ENCODE data around the gene CATSPERD. TPM values are rescaled to one million over a fixed set of nuclear protein-coding genes. Genes with fewer than 3 reads are reported as not detected.
A peak's percentile ranks its signal among the peaks of the same experiment; 100 is the strongest.

The CATSPERD gene
- total RNA-seq, 1 experiment from 2014 or later = not detected

DNA sequence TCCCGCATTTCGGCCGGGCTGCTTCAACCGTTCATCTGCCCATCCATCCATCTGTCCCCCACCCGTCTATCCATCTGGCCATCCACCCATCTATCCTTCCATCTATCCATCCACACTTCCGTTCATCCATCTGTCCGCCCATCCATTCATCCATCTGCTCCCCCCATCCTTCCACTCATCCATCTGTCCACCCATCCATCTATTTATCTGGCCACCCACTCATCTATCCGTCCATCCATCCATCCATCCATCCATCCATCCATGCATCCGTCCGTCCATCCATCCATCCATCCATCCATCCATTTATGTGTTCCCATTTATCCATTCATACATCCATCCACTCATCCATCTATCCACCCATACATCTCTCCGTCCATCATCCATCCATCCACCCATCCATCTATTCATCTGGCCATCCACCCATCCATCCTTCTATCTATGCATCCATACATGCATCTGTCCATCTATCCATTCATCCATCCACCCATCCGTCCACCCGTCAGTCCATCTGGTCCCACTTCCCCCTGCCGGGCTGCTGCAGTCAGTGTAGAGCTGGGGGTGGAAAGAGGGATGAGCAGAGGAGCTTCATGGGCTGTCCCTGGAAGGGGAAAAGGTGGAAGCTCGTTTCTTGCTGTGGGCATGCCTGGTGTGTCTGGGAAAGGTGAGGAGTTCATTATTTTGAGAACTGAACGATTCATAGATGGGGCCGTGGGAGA, 38.9 kb upstream of the CATSPERD start:
- H3F3A ChIP-seq (ENCODE audit: low read length, unreplicated experiment) = no peaks in the 10 kb centered on the region
- no peaks in the 10 kb centered on the region for H3K9me2 ChIP-seq (replicated peaks; ENCODE audit: low read length)
- no peaks in the 10 kb centered on the region for H3K27me3 ChIP-seq (ENCODE audit: low read length)
- H2AFZ ChIP-seq (ENCODE audit: low read length) = peak overlapping the region; percentile 83; the same call in 1 of the 2 replicates
- H3K79me2 ChIP-seq (ENCODE audit: low read length) = peaks cover 13% of the 10 kb centered on the region
- BruUV-seq (replicated peaks) = TSS peak; percentile 69
- DNase-seq (no peak), ATAC-seq (no peak)
- ChIA-PET CTCF (no interaction called here), POLR2A (ENCODE audit: unreplicated experiment) (no interaction called here)
- peaks cover 8% of the 10 kb centered on the region; the same call in 1 of the 2 replicates for H3K4me1 ChIP-seq (ENCODE audit: insufficient read depth, low read length)
- peak overlapping the region; percentile 79 for H3K4me3 ChIP-seq (ENCODE audit: low read length)
- no peaks in the 10 kb centered on the region for H4K20me1 ChIP-seq (ENCODE audit: low read length)
- H3K36me3 ChIP-seq (ENCODE audit: low read depth, low read length) = no peaks in the 10 kb centered on the region
- no peaks in the 10 kb centered on the region for H3K9me3 ChIP-seq (ENCODE audit: low read length)
- TF ChIP-seq, protein P1, sequence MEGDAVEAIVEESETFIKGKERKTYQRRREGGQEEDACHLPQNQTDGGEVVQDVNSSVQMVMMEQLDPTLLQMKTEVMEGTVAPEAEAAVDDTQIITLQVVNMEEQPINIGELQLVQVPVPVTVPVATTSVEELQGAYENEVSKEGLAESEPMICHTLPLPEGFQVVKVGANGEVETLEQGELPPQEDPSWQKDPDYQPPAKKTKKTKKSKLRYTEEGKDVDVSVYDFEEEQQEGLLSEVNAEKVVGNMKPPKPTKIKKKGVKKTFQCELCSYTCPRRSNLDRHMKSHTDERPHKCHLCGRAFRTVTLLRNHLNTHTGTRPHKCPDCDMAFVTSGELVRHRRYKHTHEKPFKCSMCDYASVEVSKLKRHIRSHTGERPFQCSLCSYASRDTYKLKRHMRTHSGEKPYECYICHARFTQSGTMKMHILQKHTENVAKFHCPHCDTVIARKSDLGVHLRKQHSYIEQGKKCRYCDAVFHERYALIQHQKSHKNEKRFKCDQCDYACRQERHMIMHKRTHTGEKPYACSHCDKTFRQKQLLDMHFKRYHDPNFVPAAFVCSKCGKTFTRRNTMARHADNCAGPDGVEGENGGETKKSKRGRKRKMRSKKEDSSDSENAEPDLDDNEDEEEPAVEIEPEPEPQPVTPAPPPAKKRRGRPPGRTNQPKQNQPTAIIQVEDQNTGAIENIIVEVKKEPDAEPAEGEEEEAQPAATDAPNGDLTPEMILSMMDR (conservative IDR thresholded peaks at IDR 0.05; ENCODE audit: low read depth, low read length) = no peak
- no peak for TF ChIP-seq EZH2 (IDR thresholded peaks at IDR 0.05; ENCODE audit: low read length, unreplicated experiment)
- TF ChIP-seq EZH2phosphoT487 (IDR thresholded peaks at IDR 0.05; ENCODE audit: borderline replicate concordance, low read length) = no peak
- H3K27ac ChIP-seq (ENCODE audit: low read length) = no peak overlapping the region
- peak overlapping the region; percentile 92 for H3K4me2 ChIP-seq (ENCODE audit: low read length)
- H3K9ac ChIP-seq (ENCODE audit: low read length) = no peak overlapping the region
- intact Hi-C loops (cut with micrococcal nuclease) = loop anchor here (10.0 kb wide), 2 partner anchors 113 to 1853 kb away; partner anchors contain the start of genes DUS3L and PNPLA6

DNA sequence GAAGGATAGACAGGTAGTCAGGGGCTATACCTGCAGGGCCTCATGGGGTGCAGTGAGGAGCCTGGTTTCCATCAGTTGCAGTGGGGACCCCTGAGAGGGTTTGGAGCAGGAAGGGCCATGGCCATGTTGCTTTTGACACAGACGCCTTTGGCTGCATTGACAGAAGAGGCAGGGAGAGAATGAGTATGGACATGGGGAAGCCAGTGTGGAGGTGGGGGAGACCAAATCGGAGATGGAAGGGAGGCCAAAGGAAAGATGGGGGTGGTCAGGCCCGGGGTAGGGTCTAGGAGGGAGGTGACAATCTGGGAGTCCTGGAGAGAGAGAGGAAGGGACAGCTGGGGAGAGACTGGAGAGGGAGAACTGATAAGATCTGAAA, 38.3 kb upstream of the CATSPERD start:
- no peak for ATAC-seq
- no peak overlapping the region for H3K4me2 ChIP-seq (ENCODE audit: low read length)

More for the DNA sequence above, 38.3 kb upstream of the CATSPERD start:
- CTCF ChIA-PET = interaction anchor here (0.6 kb wide), 1 partner anchor 60 kb away, joined by 3 read pairs; the partner anchor contains the start of gene SAFB2
- no peak overlapping the region for H3K4me3 ChIP-seq (ENCODE audit: low read length)
- intact Hi-C loops (cut with micrococcal nuclease) = loop anchor here (10.0 kb wide), 2 partner anchors 113 to 1853 kb away; partner anchors contain the start of genes DUS3L and PNPLA6
- no peak overlapping the region for H2AFZ ChIP-seq (ENCODE audit: low read length)
- no peak for TF ChIP-seq EZH2phosphoT487 (IDR thresholded peaks at IDR 0.05; ENCODE audit: borderline replicate concordance, low read length)
- TF ChIP-seq EZH2 (IDR thresholded peaks at IDR 0.05; ENCODE audit: low read length, unreplicated experiment) = no peak
- TF ChIP-seq, protein P1 (conservative IDR thresholded peaks at IDR 0.05; ENCODE audit: low read depth, low read length) = no peak
- BruUV-seq (replicated peaks) = no TSS peak
- H3K9me2 ChIP-seq (replicated peaks; ENCODE audit: low read length) = no peaks in the 10 kb centered on the region
- H3K9ac ChIP-seq (ENCODE audit: low read length) = no peak overlapping the region
- H3K27me3 ChIP-seq (ENCODE audit: low read length) = no peaks in the 10 kb centered on the region
- H3K4me1 ChIP-seq (ENCODE audit: insufficient read depth, low read length) = peaks cover 8% of the 10 kb centered on the region; the same call in 1 of the 2 replicates
- H3K36me3 ChIP-seq (ENCODE audit: low read depth, low read length) = no peaks in the 10 kb centered on the region
- H3K9me3 ChIP-seq (ENCODE audit: low read length) = no peaks in the 10 kb centered on the region
- no peaks in the 10 kb centered on the region for H4K20me1 ChIP-seq (ENCODE audit: low read length)
- no peak overlapping the region for H3K27ac ChIP-seq (ENCODE audit: low read length)
- POLR2A ChIA-PET (ENCODE audit: unreplicated experiment) = no interaction called here
- DNase-seq = no peak
- peaks cover 13% of the 10 kb centered on the region for H3K79me2 ChIP-seq (ENCODE audit: low read length)
- no peaks in the 10 kb centered on the region for H3F3A ChIP-seq (ENCODE audit: low read length, unreplicated experiment)
